ENCODE measurements around the gene ICE2.
"Not testable (repeated sequence)": the region's sequence is repeated elsewhere in the genome, so short reads cannot be mapped to it uniquely, and the experiment has no call there.

ICE2 gene

GRCh38 chr15:60410350-60410749, 68.6 kb downstream of the ICE2 start:
- not testable (repeated sequence) for DNase-seq (ENCODE audit: low read depth)

GRCh38 chr15:60408463-60408981, 70.4 kb downstream of the ICE2 start:
- DNase-seq (ENCODE audit: low read depth) = no peak

GRCh38 chr15:60407415-60407805, 71.5 kb downstream of the ICE2 start:
- DNase-seq (ENCODE audit: low read depth) = no peak

- DNase-seq (ENCODE audit: low read depth) = no peak
These were observed 72.2 kb downstream of the ICE2 start for GRCh38 chr15:60406513-60407414.

- DNase-seq (ENCODE audit: low read depth) = no peak
These were observed 73.5 kb downstream of the ICE2 start for GRCh38 chr15:60405399-60405798.

GRCh38 chr15:60404351-60404750, 74.6 kb downstream of the ICE2 start:
- not testable (repeated sequence) for DNase-seq (ENCODE audit: low read depth)

GRCh38 chr15:60400944-60401343, 78.0 kb downstream of the ICE2 start:
- DNase-seq (ENCODE audit: low read depth) = no peak

GRCh38 chr15:60399931-60400330, 79.0 kb downstream of the ICE2 start:
- DNase-seq (ENCODE audit: low read depth) = no peak

- DNase-seq (ENCODE audit: low read depth) = no peak
These were observed 79.6 kb downstream of the ICE2 start for GRCh38 chr15:60399246-60399915.

- DNase-seq (ENCODE audit: low read depth) = peak; percentile 70
These were observed 81.0 kb downstream of the ICE2 start, which contains the start of gene ANXA2 for GRCh38 chr15:60397772-60398445. TSS of gene ANXA2 (minus strand) at chr15:60397986. CDS start at chr15:60386075, 11,911 bp downstream.

- DNase-seq (ENCODE audit: low read depth) = peak; percentile 39
These were observed 81.8 kb downstream of the ICE2 start for GRCh38 chr15:60396958-60397771.

- DNase-seq (ENCODE audit: low read depth) = no peak
These were observed 82.4 kb downstream of the ICE2 start for GRCh38 chr15:60396560-60396957.

GRCh38 chr15:60396100-60396499, 82.8 kb downstream of the ICE2 start:
- DNase-seq (ENCODE audit: low read depth) = no peak

- no peak for DNase-seq (ENCODE audit: low read depth)
These were observed 83.5 kb downstream of the ICE2 start for GRCh38 chr15:60395276-60396011.

- no peak for DNase-seq (ENCODE audit: low read depth)
These were observed 84.2 kb downstream of the ICE2 start for GRCh38 chr15:60394689-60395097.

GRCh38 chr15:60392986-60393790, 85.8 kb downstream of the ICE2 start:
- DNase-seq (ENCODE audit: low read depth) = no peak

- DNase-seq (ENCODE audit: low read depth) = peak; percentile 35
These were observed 86.3 kb downstream of the ICE2 start for GRCh38 chr15:60392601-60392985.

- no peak for DNase-seq (ENCODE audit: low read depth)
These were observed 87.1 kb downstream of the ICE2 start for GRCh38 chr15:60391722-60392315.

GRCh38 chr15:60390871-60391501, 88.0 kb downstream of the ICE2 start:
- DNase-seq (ENCODE audit: low read depth) = no peak
